GM18505 (cell line): Measurements from ENCODE around the gene SPZ1.
"Not testable (repeated sequence)": the region's sequence is repeated elsewhere in the genome, so short reads cannot be mapped to it uniquely, and the experiment has no call there.

Experiments
- ATAC-seq: cut with Tn5 transposase; IDR thresholded peaks from one replicate; pipeline ENCODE4 v1.9.1; 2021; ENCODE audit not compliant: unreplicated experiment
- POLR2A ChIP-seq: IDR thresholded peaks from 4 replicates; pipeline ENCODE4 v1.6.1; 2011; ENCODE audit warnings: borderline replicate concordance; ENCODE audit not compliant: insufficient read depth, insufficient read length; ENCODE audit errors: extremely low read depth

SPZ1 gene

DNA sequence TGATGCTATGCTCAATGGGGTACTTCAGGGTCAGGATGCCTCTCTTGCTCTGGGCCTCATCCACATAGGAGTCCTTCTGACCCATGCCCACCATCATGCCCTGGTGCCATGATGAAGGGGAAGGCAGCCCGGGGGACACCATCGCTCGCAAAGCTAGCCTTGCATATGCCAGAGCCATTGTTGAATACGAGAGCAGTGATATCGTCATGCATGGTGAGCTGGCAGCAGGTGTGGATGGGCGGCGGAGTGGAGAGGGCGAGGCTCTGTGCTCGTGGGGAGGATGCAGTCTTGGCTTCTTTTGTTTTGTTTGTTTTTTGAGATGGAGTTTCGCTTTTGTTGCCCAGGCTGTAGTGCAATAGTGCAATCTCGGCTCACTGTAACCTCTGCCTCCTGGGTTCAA, 17.2 kb upstream of the SPZ1 start:
- no peak for ATAC-seq
- no peak for TF ChIP-seq POLR2A

DNA sequence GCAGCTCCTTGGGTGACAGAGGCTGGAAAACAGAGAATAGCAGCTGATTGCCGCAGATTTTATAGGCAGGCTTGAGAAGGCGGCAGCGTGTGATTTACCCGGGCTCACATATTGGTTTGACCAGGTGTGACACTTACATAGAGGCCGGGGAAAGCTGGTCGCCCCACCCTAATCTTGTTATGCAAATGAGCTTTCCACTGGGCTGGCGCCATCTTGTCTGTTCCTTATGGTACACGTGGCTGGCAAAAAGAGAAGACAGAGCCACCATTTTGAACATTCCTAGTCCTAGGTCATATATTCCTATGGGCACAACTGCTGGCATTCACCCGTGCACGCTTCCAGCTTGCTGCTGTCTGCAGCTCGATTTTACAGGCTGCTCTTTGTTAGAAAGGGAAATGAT, 11.3 kb upstream of the SPZ1 start:
- no peak for ATAC-seq
- TF ChIP-seq POLR2A = no peak

DNA sequence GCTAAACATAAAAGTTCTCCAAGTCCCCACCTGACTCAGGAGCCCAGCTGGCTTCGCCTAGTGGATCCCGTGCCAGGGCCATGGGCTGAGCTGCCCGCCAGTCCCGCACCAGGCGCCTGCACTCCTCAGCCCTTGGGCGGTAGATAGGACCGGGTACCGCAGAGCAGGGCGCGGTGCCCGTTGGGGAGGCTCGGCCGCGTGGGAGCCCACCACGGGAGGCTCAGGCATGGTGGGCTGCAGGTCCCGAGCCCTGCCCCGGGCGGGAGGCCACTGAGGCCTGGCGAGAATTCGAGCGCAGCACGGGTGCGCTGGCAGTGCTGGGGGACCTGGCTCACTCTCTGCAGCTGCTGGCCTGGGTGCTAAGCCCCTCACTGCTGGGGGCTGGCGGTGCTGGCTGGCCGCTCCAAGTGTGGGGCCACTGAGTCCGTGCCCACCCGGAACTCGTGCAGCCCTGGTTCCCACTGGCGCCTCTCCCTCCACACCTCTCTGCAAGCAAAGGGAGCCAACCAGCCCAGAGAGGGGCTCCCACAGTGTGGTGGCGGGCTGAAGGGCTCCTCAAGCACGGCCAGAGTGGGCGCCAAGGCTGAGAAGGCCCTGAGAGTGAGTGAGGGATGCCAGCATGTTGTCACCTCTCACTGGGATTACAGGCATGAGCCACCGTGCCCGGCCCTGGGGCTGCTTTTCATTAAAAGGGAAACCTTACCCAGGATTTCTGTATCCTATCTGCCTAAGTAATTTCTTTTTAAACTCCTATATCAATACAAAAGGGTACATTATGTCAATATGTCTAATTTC, 9.7 kb upstream of the SPZ1 start:
- ATAC-seq = no peak
- no peak for TF ChIP-seq POLR2A

DNA sequence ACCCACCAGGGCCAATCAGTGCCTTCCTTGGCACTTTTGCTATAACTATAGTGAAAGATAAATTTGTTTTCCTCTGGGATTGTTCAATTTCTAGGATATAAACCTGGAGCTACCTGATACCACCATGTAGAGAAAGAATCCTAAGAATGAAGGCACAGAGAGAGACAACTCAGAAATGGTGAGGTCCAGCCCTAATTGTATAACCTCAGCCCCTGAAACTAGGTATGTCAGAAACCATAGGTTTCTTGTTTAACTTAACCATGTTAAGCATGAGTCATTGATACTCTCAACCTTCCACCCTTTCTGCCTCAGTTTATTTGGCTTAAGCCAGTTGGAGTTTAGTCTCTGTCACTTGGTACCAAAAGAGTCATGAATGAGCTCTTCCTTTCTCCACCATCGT, 4.6 kb upstream of the SPZ1 start:
- no peak for ATAC-seq
- TF ChIP-seq POLR2A = no peak

DNA sequence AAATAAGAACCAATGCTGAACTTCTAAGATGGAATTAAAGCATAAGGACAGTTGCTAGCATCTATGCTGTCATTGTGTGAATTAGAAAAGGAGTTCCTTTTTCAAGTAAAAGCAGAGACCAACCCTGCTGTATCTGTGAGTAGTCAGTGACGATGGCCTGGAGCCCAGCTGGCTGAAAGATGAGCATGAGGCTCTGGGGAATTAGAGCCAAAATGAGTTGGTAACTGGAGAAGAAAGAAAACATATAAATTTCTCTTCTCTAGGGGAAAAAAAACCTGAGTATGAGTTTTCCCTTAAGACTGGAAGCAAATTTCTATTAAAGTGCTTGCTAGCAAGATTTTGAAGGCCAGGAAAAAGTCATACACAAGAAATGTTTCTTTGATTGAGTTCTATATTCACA, 1.6 kb upstream of the SPZ1 start:
- ATAC-seq = no peak
- TF ChIP-seq POLR2A = no peak

DNA sequence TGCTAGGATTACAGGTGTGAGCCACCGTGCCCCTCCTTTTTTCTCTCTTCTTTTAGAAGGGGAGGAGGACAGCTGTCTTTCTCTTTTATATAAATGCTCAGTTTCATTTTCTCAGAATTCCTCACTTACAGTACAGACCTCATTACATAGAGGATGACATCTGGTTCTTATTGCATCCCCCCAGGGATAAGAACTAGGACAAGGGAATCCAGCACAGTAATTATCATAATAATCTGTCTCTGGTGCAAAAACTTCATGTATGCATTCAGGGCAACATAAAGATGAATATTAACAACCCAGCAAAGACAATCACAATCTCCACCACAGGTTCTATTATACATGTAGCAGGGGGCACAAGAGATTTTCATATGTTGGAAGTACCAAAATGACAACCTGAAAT, 5.1 kb downstream of the SPZ1 start:
- no peak for ATAC-seq
- no peak for TF ChIP-seq POLR2A

- TF ChIP-seq POLR2A = no peak
- no peak for ATAC-seq
Observed at GRCh38 chr5:80326468-80326867, 6.7 kb downstream of the SPZ1 start.

- no peak for TF ChIP-seq POLR2A
- no peak for ATAC-seq
Observed at GRCh38 chr5:80337379-80337778, 17.6 kb downstream of the SPZ1 start.

- ATAC-seq = no peak
- no peak for TF ChIP-seq POLR2A
Observed at GRCh38 chr5:80339116-80339515, 19.3 kb downstream of the SPZ1 start.

DNA sequence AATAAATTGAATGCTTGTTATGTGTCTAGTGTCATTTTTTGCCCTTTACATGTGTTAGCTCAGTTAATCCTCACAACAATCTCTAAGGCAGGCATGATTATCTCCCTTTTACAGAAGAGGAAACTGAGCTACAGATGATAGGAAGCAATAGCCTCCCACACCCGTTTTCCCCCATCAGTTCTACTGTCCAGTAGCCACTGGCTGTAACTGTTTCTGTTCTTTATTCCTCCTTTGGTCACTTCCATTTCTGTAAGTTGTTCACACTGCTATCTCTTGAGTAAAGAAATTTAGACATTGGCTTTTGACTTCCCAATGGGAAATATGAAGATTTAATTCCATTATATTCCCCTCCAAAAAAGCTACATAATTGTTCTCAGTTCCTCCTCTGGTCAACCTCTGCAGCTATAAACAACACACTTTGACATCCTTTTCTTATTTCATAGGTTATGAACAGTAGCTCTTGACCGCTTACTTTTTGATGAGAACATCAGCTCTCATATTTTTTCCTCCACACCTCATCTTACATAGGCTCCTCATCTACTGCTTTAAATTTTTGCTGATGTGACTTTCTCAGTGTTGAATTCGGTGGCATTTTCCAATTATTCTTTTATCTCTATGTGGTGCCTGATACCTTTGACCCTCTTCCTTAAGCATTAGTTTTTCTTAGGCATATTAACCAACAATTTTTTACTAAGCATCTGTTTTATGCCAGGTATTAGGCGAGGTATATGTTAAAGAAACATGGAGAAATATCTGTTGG, 21.4 kb downstream of the SPZ1 start:
- ATAC-seq = no peak
- no peak for TF ChIP-seq POLR2A

- no peak for ATAC-seq
- no peak for TF ChIP-seq POLR2A
Observed at GRCh38 chr5:80343067-80343466, 23.3 kb downstream of the SPZ1 start.

- no peak for ATAC-seq
- no peak for TF ChIP-seq POLR2A
Observed at GRCh38 chr5:80346055-80346454, 26.3 kb downstream of the SPZ1 start.

- no peak for ATAC-seq
- TF ChIP-seq POLR2A = no peak
Observed at GRCh38 chr5:80348171-80348570, 28.4 kb downstream of the SPZ1 start.

GRCh38 chr5:80351019-80351418, 31.2 kb downstream of the SPZ1 start:
- ATAC-seq = not testable (repeated sequence)
